Esophagus muscularis mucosa (tissue), 3 donors: ENCODE measurements around the gene CD300E.

Source experiments
- CTCF ChIP-seq, 3 experiments: fragments of 200-600 bp in 2 of 3; fragments of 450-650 bp in 1 of 3; sonication (generic) in 2 of 3; IDR thresholded peaks; one replicate each; pipeline ENCODE4 v1.5.1; 2017 to 2019; ENCODE audit warnings: antibody characterized with exemption in 3 of 3, mild to moderate bottlenecking in 2 of 3, moderate library complexity in 1 of 3
- POLR2A ChIP-seq: fragments of 450-650 bp; IDR thresholded peaks from one replicate; pipeline ENCODE4 v1.6.1; 2017; ENCODE audit warnings: antibody characterized with exemption, moderate library complexity, mild to moderate bottlenecking, low read depth

- no peak for TF ChIP-seq POLR2A
- no peak for TF ChIP-seq CTCF (IDR thresholded peaks at IDR 0.05)
Measured at GRCh38 chr17:74633326-74633725, 9.8 kb upstream of the CD300E start.
